Keratinocyte (primary cell): Measurements from ENCODE around the gene LY6G6C. TPM values are rescaled to one million over a fixed set of nuclear protein-coding genes. Genes with fewer than 3 reads are reported as not detected.

Experiments used
- DNase-seq: peaks from one replicate; pipeline ENCODE4 v3.0.0-alpha.2; 2011; ENCODE audit warnings: low read depth, missing footprints, low spot score
- FAIRE-seq: peaks from 2 replicates; lab custom pipeline; 2011; peaks lifted over from hg19 to GRCh38; lab: Jason Lieb, UNC
- H2AFZ ChIP-seq: 2 replicates; pipeline ENCODE4 v1.6.0; 2012; ENCODE audit warnings: low read length, control low read depth, inconsistent platforms; ENCODE audit not compliant: control insufficient read depth
- H3K27ac ChIP-seq: 2 replicates; pipeline ENCODE4 v1.5.1; 2011; ENCODE audit warnings: low read length; ENCODE audit not compliant: control insufficient read depth, insufficient read depth
- H3K27me3 ChIP-seq: 3 replicates; pipeline ENCODE4 v1.6.0; 2011; ENCODE audit warnings: low read length; ENCODE audit not compliant: control insufficient read depth, insufficient read depth; ENCODE audit errors: extremely low read depth
- H3K36me3 ChIP-seq, 2 experiments: 2 replicates in 1 of 2; 3 replicates in 1 of 2; pipeline ENCODE4 v1.5.1; 2011; ENCODE audit warnings: low read length in 2 of 2, mild to moderate bottlenecking in 1 of 2; ENCODE audit not compliant: control insufficient read depth in 2 of 2, insufficient read depth in 2 of 2; ENCODE audit errors: extremely low read depth in 1 of 2
- H3K4me1 ChIP-seq: 3 replicates; pipeline ENCODE4 v1.5.1; 2011; ENCODE audit warnings: low read length; ENCODE audit not compliant: control insufficient read depth, insufficient read depth; ENCODE audit errors: extremely low read depth
- H3K4me2 ChIP-seq: 3 replicates; pipeline ENCODE4 v1.6.0; 2011; ENCODE audit warnings: low read depth, low read length; ENCODE audit not compliant: control insufficient read depth, insufficient read depth; ENCODE audit errors: extremely low read depth
- H3K4me3 ChIP-seq, 3 experiments: fragments of 200-600 bp in 1 of 3; sonication (generic) in 1 of 3; 2 replicates in 2 of 3; 3 replicates in 1 of 3; pipeline ENCODE4 v1.5.1; 2011 to 2016; ENCODE audit warnings: low read length in 3 of 3, mild to moderate bottlenecking in 3 of 3, control low read depth in 2 of 3, inconsistent platforms in 1 of 3, low read depth in 1 of 3, mixed read lengths in 1 of 3, mixed run types in 1 of 3, moderate library complexity in 1 of 3; ENCODE audit not compliant: control insufficient read depth in 2 of 3, insufficient read depth in 2 of 3; ENCODE audit errors: extremely low read depth in 1 of 3
- H3K79me2 ChIP-seq: 2 replicates; pipeline ENCODE4 v1.6.0; 2012; ENCODE audit warnings: low read length; ENCODE audit not compliant: control insufficient read depth, insufficient read depth
- H3K9ac ChIP-seq: 3 replicates; pipeline ENCODE4 v1.6.0; 2011; ENCODE audit warnings: low read length; ENCODE audit not compliant: control insufficient read depth, insufficient read depth; ENCODE audit errors: extremely low read depth
- H3K9me1 ChIP-seq: 3 replicates; pipeline ENCODE4 v1.6.0; 2011; ENCODE audit warnings: low read length; ENCODE audit not compliant: control insufficient read depth, insufficient read depth; ENCODE audit errors: extremely low read depth
- H3K9me3 ChIP-seq: 2 replicates; pipeline ENCODE4 v1.5.1; 2012; ENCODE audit warnings: low read depth, low read length; ENCODE audit not compliant: control insufficient read depth
- H4K20me1 ChIP-seq: 3 replicates; pipeline ENCODE4 v1.6.0; 2011; ENCODE audit warnings: low read length; ENCODE audit not compliant: control insufficient read depth, insufficient read depth; ENCODE audit errors: extremely low read depth
- EZH2 ChIP-seq: IDR thresholded peaks from one replicate; pipeline ENCODE4 v1.6.1; 2012; ENCODE audit warnings: inconsistent platforms, mild to moderate bottlenecking, low read length, moderate library complexity
- dilution Hi-C: fragments of 300-500 bp; cut with MboI; formaldehyde crosslinking; loops from one replicate; pipeline ENCODE4 v1.7.0; 2020; ENCODE audit warnings: low sequenced_read_pairs; ENCODE audit not compliant: extremely low pct_ligation_motif_present
- polyA plus RNA-seq, 5 experiments: library from polyadenylated mRNA; depleted of rRNA in 3 of 5; stranded (reverse) in 3 of 5; stranded (forward) in 1 of 5; unstranded in 1 of 5; fragments of >200 nt; gene quantifications; 1 replicate in 1 of 5; 2 replicates in 3 of 5; 3 replicates in 1 of 5; pipeline versions ENCODE4 v1.2.1 to v1.2.3, GENCODE V29; 2011 to 2012; ENCODE audit warnings: missing spikeins in 2 of 5, low read depth in 1 of 5, low replicate concordance in 1 of 5
- TF ChIP-seq, protein P1 (sequence below), 3 experiments: IDR thresholded peaks in 1 of 3; conservative IDR thresholded peaks in 1 of 3; optimal IDR thresholded peaks in 1 of 3; 2 replicates in 2 of 3; 3 replicates in 1 of 3; pipeline versions ENCODE3 to v1.5.1; 2011; ENCODE audit warnings: low read length in 3 of 3, mild to moderate bottlenecking in 3 of 3, moderate library complexity in 2 of 3, control low read depth in 1 of 3, inconsistent platforms in 1 of 3; ENCODE audit not compliant: insufficient read depth in 2 of 3; ENCODE audit errors: extremely low read depth in 1 of 3

The LY6G6C gene
- polyA plus RNA-seq, 1 donor (not counting 4 experiments of a cell fraction or from before 2014, with no cell fraction given): 2.4 TPM

DNA sequence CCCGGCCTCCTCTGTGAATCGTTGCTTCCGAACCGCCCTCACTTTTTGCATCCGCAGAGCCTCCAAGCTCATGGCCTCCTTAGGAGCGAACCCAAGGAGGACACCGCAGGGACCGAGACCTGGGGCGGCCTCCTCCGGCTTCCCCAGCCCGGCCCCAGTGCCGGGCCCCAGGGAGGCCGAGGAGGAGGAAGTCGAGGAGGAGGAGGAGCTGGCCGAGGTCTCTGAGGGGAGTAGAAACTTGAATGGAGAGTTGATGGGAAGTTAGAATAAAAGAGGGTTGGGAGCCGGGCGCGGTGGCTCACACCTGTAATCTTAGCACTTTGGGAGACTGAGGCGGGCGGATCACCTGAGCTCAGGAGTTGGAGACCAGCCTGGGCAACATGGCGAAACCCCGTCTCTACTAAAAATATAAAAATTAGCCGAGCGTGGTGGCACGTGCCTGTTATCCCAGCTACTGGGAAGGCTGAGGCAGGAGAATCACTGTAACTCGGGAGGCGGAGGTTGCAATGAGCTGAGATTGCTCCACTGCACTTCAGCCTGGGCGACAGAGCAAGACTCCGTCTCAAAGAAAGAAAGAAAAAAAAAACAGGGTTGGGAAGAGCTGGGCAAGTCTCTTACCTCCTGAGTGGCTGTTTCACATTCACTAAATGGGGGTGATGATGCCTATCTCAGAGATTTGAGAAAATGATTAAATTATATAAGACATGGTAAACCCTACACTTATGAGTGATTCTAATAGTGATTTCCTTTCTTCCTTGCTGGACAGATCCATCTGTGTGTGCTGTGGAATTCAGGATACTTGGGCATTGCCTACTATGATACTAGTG, 19.1 kb upstream of the LY6G6C start:
- Histone ChIP-seq H2AFZ (peak overlapping the region; percentile 87), H3K79me2 (peaks cover 13% of the 10 kb centered on the region), H3K9me1 (no peaks in the 10 kb centered on the region), H3K9me3 (no peaks in the 10 kb centered on the region), H3K4me3 (peak overlapping the region; percentile 72 to 88 (median 87)), H3K4me1 (peaks cover 26% of the 10 kb centered on the region), H3K9ac (peak overlapping the region; percentile 88), H3K27me3 (no peaks in the 10 kb centered on the region), H3K36me3 (peaks cover 2 to 17% of the 10 kb centered on the region in 2 experiments), H3K27ac (peak overlapping the region; percentile 83), H3K4me2 (peak overlapping the region; percentile 81), H4K20me1 (no peaks in the 10 kb centered on the region)
- DNase-seq: no peak
- FAIRE-seq: no peak
- TF ChIP-seq, protein P1, sequence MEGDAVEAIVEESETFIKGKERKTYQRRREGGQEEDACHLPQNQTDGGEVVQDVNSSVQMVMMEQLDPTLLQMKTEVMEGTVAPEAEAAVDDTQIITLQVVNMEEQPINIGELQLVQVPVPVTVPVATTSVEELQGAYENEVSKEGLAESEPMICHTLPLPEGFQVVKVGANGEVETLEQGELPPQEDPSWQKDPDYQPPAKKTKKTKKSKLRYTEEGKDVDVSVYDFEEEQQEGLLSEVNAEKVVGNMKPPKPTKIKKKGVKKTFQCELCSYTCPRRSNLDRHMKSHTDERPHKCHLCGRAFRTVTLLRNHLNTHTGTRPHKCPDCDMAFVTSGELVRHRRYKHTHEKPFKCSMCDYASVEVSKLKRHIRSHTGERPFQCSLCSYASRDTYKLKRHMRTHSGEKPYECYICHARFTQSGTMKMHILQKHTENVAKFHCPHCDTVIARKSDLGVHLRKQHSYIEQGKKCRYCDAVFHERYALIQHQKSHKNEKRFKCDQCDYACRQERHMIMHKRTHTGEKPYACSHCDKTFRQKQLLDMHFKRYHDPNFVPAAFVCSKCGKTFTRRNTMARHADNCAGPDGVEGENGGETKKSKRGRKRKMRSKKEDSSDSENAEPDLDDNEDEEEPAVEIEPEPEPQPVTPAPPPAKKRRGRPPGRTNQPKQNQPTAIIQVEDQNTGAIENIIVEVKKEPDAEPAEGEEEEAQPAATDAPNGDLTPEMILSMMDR (optimal IDR thresholded peaks at IDR 0.05 in 1 of 3, IDR thresholded peaks at IDR 0.05 in 1 of 3, conservative IDR thresholded peaks at IDR 0.05 in 1 of 3; ENCODE audit: extremely low read depth in 1 of 3, insufficient read depth in 2 of 3, low read length in 3 of 3): no peak
- TF ChIP-seq EZH2: no peak
- dilution Hi-C loops: no loop called here

DNA sequence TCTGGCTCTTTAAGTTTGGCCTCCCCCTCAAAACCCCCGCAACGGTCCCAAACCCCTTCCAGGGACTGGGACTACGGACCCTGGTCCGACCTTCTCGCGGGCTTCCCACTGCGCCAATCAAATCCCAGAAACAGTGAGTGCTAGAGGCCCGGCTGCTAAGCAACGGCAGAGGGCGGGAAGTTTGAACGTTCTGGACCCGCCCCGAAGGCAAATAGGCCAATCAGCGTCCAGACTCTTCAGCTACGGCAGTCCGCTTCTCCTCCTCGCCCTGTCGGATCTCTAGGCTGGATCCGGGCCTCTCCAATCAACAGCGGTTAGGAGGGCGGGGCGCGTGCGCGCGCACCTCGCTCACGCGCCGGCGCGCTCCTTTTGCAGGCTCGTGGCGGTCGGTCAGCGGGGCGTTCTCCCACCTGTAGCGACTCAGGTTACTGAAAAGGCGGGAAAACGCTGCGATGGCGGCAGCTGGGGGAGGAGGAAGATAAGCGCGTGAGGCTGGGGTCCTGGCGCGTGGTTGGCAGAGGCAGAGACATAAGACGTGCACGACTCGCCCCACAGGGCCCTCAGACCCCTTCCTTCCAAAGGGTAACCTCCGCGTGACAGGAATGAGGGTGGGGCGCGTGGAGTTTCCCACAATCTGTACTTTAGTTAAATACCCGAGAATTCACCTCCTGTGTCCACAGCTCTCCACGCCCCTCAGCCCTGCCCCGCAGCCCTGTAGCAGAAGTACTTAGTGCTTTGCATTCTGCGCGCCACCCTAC, 18.3 kb upstream of the LY6G6C start, which contains the start of gene MSH5:
TSS of gene MSH5 (plus strand) at position 367 of the 758 bp plus-strand sequence. CDS start 462 bp downstream, outside the sequence.
- no peaks in the 10 kb centered on the region for H4K20me1 ChIP-seq
- no peaks in the 10 kb centered on the region for H3K9me1 ChIP-seq
- TF ChIP-seq EZH2: no peak
- TF ChIP-seq, protein P1 (optimal IDR thresholded peaks at IDR 0.05 in 1 of 3, IDR thresholded peaks at IDR 0.05 in 1 of 3, conservative IDR thresholded peaks at IDR 0.05 in 1 of 3; ENCODE audit: extremely low read depth in 1 of 3, insufficient read depth in 2 of 3, low read length in 3 of 3): no peak
- DNase-seq (peak; percentile 93), FAIRE-seq (peak; percentile 23)
- H3K9ac ChIP-seq: peak within 1 kb of the TSS; percentile 88
- peaks cover 2 to 17% of the 10 kb centered on the region in 2 experiments for H3K36me3 ChIP-seq
- peak within 1 kb of the TSS; percentile 81 for H3K4me2 ChIP-seq
- peaks cover 26% of the 10 kb centered on the region for H3K4me1 ChIP-seq
- peak within 1 kb of the TSS; percentile 72 to 88 (median 87) for H3K4me3 ChIP-seq
- H3K9me3 ChIP-seq: no peaks in the 10 kb centered on the region
- H3K79me2 ChIP-seq: peaks cover 21% of the 10 kb centered on the region
- dilution Hi-C loops: no loop called here
- H3K27me3 ChIP-seq: no peaks in the 10 kb centered on the region
- peak within 1 kb of the TSS; percentile 87 for H2AFZ ChIP-seq
- H3K27ac ChIP-seq: peak within 1 kb of the TSS; percentile 83
